HepG2 (cell line): ENCODE results near the gene ENAH. TPM values are rescaled to one million over a fixed set of nuclear protein-coding genes. Genes with fewer than 3 reads are reported as not detected.
A peak's percentile ranks its signal among the peaks of the same experiment; 100 is the strongest.

ENCODE experiments used
- ATAC-seq: fragments of 200-7000 bp; cut with Tn5 transposase; 3 replicates; pipeline ENCODE4 v1.9.1; 2020; ENCODE audit warnings: mild to moderate bottlenecking, moderate library complexity
- BruUV-seq: library from RNA; stranded (reverse); fragments of 400-500 nt; replicated peaks from 2 replicates; lab custom pipeline; 2021; lab: Mats Ljungman, UMichigan
- CTCF ChIA-PET: fragments of 300-600 bp; formaldehyde crosslinking; extraction: SDS; loops from one replicate; lab custom pipeline; 2021; ENCODE audit warnings: low total read pairs, inconsistent platforms, low intra/inter-chr PET ratio; lab: Yijun Ruan, JAX
- POLR2A ChIA-PET: fragments of 350-600 bp; sonication (Branson Sonifier 250); formaldehyde crosslinking; loops from one replicate; lab custom pipeline; 2020; ENCODE audit warnings: antibody characterized with exemption, inconsistent platforms; lab: Yijun Ruan, JAX
- DNase-seq: peaks from one replicate; pipeline ENCODE4 v3.0.0-alpha.2; 2015; ENCODE audit warnings: low spot score
- FAIRE-seq: peaks from 3 replicates; lab custom pipeline; 2011; peaks lifted over from hg19 to GRCh38; lab: Jason Lieb, UNC
- H2AFZ ChIP-seq: one replicate; pipeline ENCODE4 v1.6.1; 2011; ENCODE audit warnings: low read length, inconsistent platforms
- H3K27ac ChIP-seq: fragments of 300-600 bp; 3 replicates; pipeline ENCODE4 v1.8.0; 2011; ENCODE audit warnings: mixed run types, mild to moderate bottlenecking, mixed read lengths, low read length, inconsistent platforms; ENCODE audit not compliant: insufficient read depth; ENCODE audit errors: extremely low read length
- H3K27me3 ChIP-seq, 2 experiments: fragments of 200-600 bp in 1 of 2; 2 replicates in 1 of 2; 3 replicates in 1 of 2; pipeline versions ENCODE4 v1.6.0 to v1.8.0; 2011; ENCODE audit warnings: low read length in 2 of 2, mild to moderate bottlenecking in 2 of 2, moderate library complexity in 2 of 2, inconsistent platforms in 1 of 2; ENCODE audit not compliant: insufficient read depth in 2 of 2, control insufficient read depth in 1 of 2
- H3K36me3 ChIP-seq, 2 experiments: fragments of 200-600 bp in 1 of 2; replicated peaks in 1 of 2; 2 replicates in 1 of 2; 3 replicates in 1 of 2; pipeline versions ENCODE4 v1.5.1 to v1.8.0; 2011; ENCODE audit warnings: low read length in 2 of 2, inconsistent platforms in 1 of 2; ENCODE audit not compliant: insufficient read depth in 2 of 2, control insufficient read depth in 1 of 2
- H3K4me1 ChIP-seq: 2 replicates; pipeline ENCODE4 v1.5.1; 2012; ENCODE audit warnings: low read length, inconsistent platforms; ENCODE audit not compliant: insufficient read depth
- H3K4me2 ChIP-seq: 2 replicates; pipeline ENCODE4 v1.6.0; 2011; ENCODE audit warnings: low read depth, low read length, inconsistent platforms
- H3K4me3 ChIP-seq, 3 experiments: fragments of 200-600 bp in 1 of 3; sonication (generic), shearing (Covaris generic) in 1 of 3; replicated peaks in 1 of 3; 2 replicates each; pipeline ENCODE4 v1.5.1; 2011 to 2016; ENCODE audit warnings: low read length in 3 of 3, inconsistent platforms in 2 of 3, low read depth in 2 of 3, mild to moderate bottlenecking in 2 of 3, control low read depth in 1 of 3, mixed read lengths in 1 of 3; ENCODE audit not compliant: insufficient read depth in 1 of 3
- H3K79me2 ChIP-seq: one replicate; pipeline ENCODE4 v1.6.1; 2011; ENCODE audit warnings: low read length, inconsistent platforms; ENCODE audit not compliant: insufficient read depth
- H3K9ac ChIP-seq: 2 replicates; pipeline ENCODE4 v1.6.0; 2011; ENCODE audit warnings: mild to moderate bottlenecking, low read depth, low read length, inconsistent platforms; ENCODE audit not compliant: insufficient read depth
- H3K9me3 ChIP-seq: 2 replicates; pipeline ENCODE4 v1.5.1; 2012; ENCODE audit warnings: mild to moderate bottlenecking, low read length
- H4K20me1 ChIP-seq: 2 replicates; pipeline ENCODE4 v1.6.0; 2011; ENCODE audit warnings: inconsistent platforms, mild to moderate bottlenecking, low read length, moderate library complexity; ENCODE audit not compliant: insufficient read depth
- ATF1 ChIP-seq: IDR thresholded peaks from 2 replicates; pipeline ENCODE4 v1.6.1; 2016; ENCODE audit warnings: mild to moderate bottlenecking, control low read depth
- ETV5 ChIP-seq: IDR thresholded peaks from 2 replicates; pipeline ENCODE4 v1.6.1; 2018; ENCODE audit warnings: missing biosample characterization, missing genetic modification reagents, inconsistent platforms, borderline replicate concordance
- FOSL2 ChIP-seq: sonication (generic); formaldehyde crosslinking; IDR thresholded peaks from 2 replicates; pipeline ENCODE4 v1.4.0; 2020; ENCODE audit warnings: missing genetic modification reagents
- GMEB2 ChIP-seq: IDR thresholded peaks from 2 replicates; pipeline ENCODE4 v1.6.1; 2016; ENCODE audit warnings: missing biosample characterization, missing genetic modification reagents, low read depth
- MATR3 ChIP-seq: sonication (generic); formaldehyde crosslinking; IDR thresholded peaks from 2 replicates; pipeline ENCODE4 v1.4.0; 2020; ENCODE audit warnings: missing genetic modification reagents
- MLX ChIP-seq: IDR thresholded peaks from 2 replicates; pipeline ENCODE4 v1.6.1; 2016
- SRF ChIP-seq: IDR thresholded peaks from 2 replicates; pipeline ENCODE4 v1.6.1; 2011; ENCODE audit warnings: mild to moderate bottlenecking, low read depth, low read length, moderate library complexity
- ZFP37 ChIP-seq: sonication (generic); formaldehyde crosslinking; IDR thresholded peaks from 2 replicates; pipeline ENCODE4 v1.4.0; 2020; ENCODE audit warnings: missing genetic modification reagents, borderline replicate concordance
- ZFYVE20 ChIP-seq: sonication (generic); formaldehyde crosslinking; IDR thresholded peaks from 2 replicates; pipeline ENCODE4 v1.8.0; 2023; ENCODE audit warnings: low read depth, mild to moderate bottlenecking, moderate library complexity, missing genetic modification reagents, borderline replicate concordance
- ZNF17 ChIP-seq: sonication (generic); formaldehyde crosslinking; IDR thresholded peaks from 2 replicates; pipeline ENCODE4 v1.5.0; 2020; ENCODE audit warnings: mild to moderate bottlenecking, missing genetic modification reagents
- ZNF20 ChIP-seq: sonication (generic); formaldehyde crosslinking; IDR thresholded peaks from 2 replicates; pipeline ENCODE4 v1.4.0; 2020; ENCODE audit warnings: mild to moderate bottlenecking, moderate library complexity, missing genetic modification reagents
- ZNF839 ChIP-seq: sonication (generic); formaldehyde crosslinking; IDR thresholded peaks from 2 replicates; pipeline ENCODE4 v1.4.0; 2020; ENCODE audit warnings: missing genetic modification reagents, mild to moderate bottlenecking, borderline replicate concordance
- ZNF883 ChIP-seq: sonication (generic); formaldehyde crosslinking; IDR thresholded peaks from 2 replicates; pipeline ENCODE4 v1.5.1; 2020; ENCODE audit warnings: mild to moderate bottlenecking, missing genetic modification reagents; ENCODE audit errors: not compliant biosample characterization
- WGBS: methylation state at CpG from one replicate; pipeline ENCODE4 v1.1.6; 2017; ENCODE audit warnings: low lambda C conversion rate; 5-methylcytosine and 5-hydroxymethylcytosine counted together
- in situ Hi-C: cut with HindIII; loops from 2 replicates; pipeline ENCODE4 v1.10.0; 2017; ENCODE audit warnings: low pct_unique_long_range_greater_than_20kb; ENCODE audit not compliant: extremely low pct_ligation_motif_present
- intact Hi-C: fragments of 100-400 bp; cut with micrococcal nuclease; formaldehyde crosslinking; loops from one replicate; pipeline ENCODE4 v1.10.0; 2022; ENCODE audit not compliant: unreplicated experiment
- polyA plus RNA-seq, 8 experiments: library from polyadenylated mRNA; depleted of rRNA in 3 of 8; stranded (reverse) in 7 of 8; unstranded in 1 of 8; fragments of >200 nt; fragmentation: Illumina TruSeq in 4 of 8; extraction: Trizol in 4 of 8; gene quantifications; 2 replicates each; pipeline versions ENCODE4 v1.2.1 to v1.2.3, GENCODE V29; 2011 to 2016; ENCODE audit warnings: low read depth in 4 of 8, missing spikeins in 1 of 8, mixed read lengths in 1 of 8; ENCODE audit not compliant: insufficient read depth in 1 of 8
- total RNA-seq, 5 experiments: library from RNA; depleted of rRNA; stranded (reverse); fragments of >200 nt; fragmentation: Illumina TruSeq; extraction: Trizol; gene quantifications; 2 replicates each; pipeline ENCODE4 v1.2.3, GENCODE V29; 2016; ENCODE audit warnings: low read depth in 1 of 5

Gene ENAH
- total and polyA plus RNA-seq, 2 of the 13 experiments (the other 11 are each of a cell fraction or from before 2014, with no cell fraction given), result 22.1 to 58.3 TPM

DNA sequence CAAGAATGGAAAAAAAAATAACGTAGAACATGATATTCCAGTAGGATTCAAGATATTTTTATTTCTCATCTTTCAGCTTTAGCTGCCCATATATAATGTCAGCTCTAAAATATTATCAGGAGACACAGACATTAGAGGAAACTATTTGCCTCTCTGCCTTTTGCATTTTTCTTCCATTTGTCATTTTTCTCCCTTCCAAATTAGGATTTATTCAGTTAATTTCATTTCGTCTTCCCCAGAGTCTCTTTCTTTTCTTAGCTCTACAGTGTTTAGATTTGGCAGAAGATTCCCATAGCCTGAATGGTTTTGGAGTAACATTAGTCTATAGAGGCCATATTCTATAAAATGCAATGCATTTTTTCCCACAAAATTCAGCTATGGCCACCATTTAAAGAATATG, 5.1 kb upstream of the ENAH start:
- in situ Hi-C loops (no loop called here), intact Hi-C loops (no loop called here)
- POLR2A ChIA-PET, result no interaction called here
- FAIRE-seq, result no peak
- Histone ChIP-seq H4K20me1 (no peaks in the 10 kb centered on the region), H3K79me2 (no peaks in the 10 kb centered on the region), H3K9ac (no peak overlapping the region), H3K36me3 (no peaks in the 10 kb centered on the region), H3K4me1 (peaks cover 31% of the 10 kb centered on the region), H3K27ac (no peak overlapping the region), H3K9me3 (no peaks in the 10 kb centered on the region), H3K4me3 (no peak overlapping the region), H3K4me2 (no peak overlapping the region), H2AFZ (no peak overlapping the region), H3K27me3 (no peaks in the 10 kb centered on the region)
- no TSS peak for BruUV-seq
- no peak for ATAC-seq
- DNase-seq, result no peak
- 37% methylated on average over 2 of the region's 2 CpGs for WGBS
- TF ChIP-seq ZFP37 (CRISPR knock-in tag) (no peak), ZFYVE20 (CRISPR knock-in tag) (no peak), ETV5 (CRISPR knock-in tag) (no peak), ZNF17 (CRISPR knock-in tag) (no peak), ZNF839 (CRISPR knock-in tag) (no peak)
- CTCF ChIA-PET, result no interaction called here

- no peak overlapping the region for H2AFZ ChIP-seq
- no peak for TF ChIP-seq MATR3
- peak; percentile 78; the same call in 1 of the 2 replicates for TF ChIP-seq SRF
- no peak for TF ChIP-seq GMEB2 (CRISPR knock-in tag)
- TF ChIP-seq FOSL2 (CRISPR knock-in tag), result peak; percentile 35; the same call in 1 of the 2 replicates
- 0 out of 2 replicates have a peak, but pooled peaks have one; percentile 29 for TF ChIP-seq MLX (CRISPR knock-in tag)
- no peak for TF ChIP-seq ZNF883
- TF ChIP-seq ATF1 (CRISPR knock-in tag), result no peak
- no peak for TF ChIP-seq ZNF20 (CRISPR knock-in tag)
- H3K27ac ChIP-seq, result no peak overlapping the region
- no peak overlapping the region for H3K9ac ChIP-seq
- no peaks in the 10 kb centered on the region for H3K9me3 ChIP-seq
- no peak for ATAC-seq
- peak; percentile 62 for DNase-seq
- ChIA-PET POLR2A (interaction anchor here (1.4 kb wide), 1 partner anchor 111 kb away, joined by 5 read pairs; no protein-coding TSS in a partner anchor), CTCF (no interaction called here)
- no peak overlapping the region for H3K4me2 ChIP-seq
- no peaks in the 10 kb centered on the region for H3K79me2 ChIP-seq
- H3K4me1 ChIP-seq, result peaks cover 31% of the 10 kb centered on the region
- intact Hi-C loops (no loop called here), in situ Hi-C loops (no loop called here)
- no peaks in the 10 kb centered on the region for H3K27me3 ChIP-seq
- FAIRE-seq, result no peak
- H4K20me1 ChIP-seq, result no peaks in the 10 kb centered on the region
- BruUV-seq, result no TSS peak
- no peaks in the 10 kb centered on the region for H3K36me3 ChIP-seq
- H3K4me3 ChIP-seq, result no peak overlapping the region
- 54% methylated on average over 7 of the region's 7 CpGs for WGBS
Measured at GRCh38 chr1:225657462-225657989, 4.6 kb upstream of the ENAH start.
